Osteocyte (in vitro differentiated cells): ENCODE results near the gene PPIG. TPM values are rescaled to one million over a fixed set of nuclear protein-coding genes. Genes with fewer than 3 reads are reported as not detected.

Experiments used
- DNase-seq: peaks from one replicate; pipeline ENCODE4 v3.0.0; 2021; ENCODE audit warnings: mixed read lengths; ENCODE audit not compliant: unreplicated experiment; ENCODE audit errors: extremely low spot score
- H3K27ac Mint-ChIP-seq: one replicate; pipeline ENCODE4 v1.8.0; 2021; ENCODE audit warnings: mild to moderate bottlenecking, mixed read lengths; ENCODE audit not compliant: unreplicated experiment
- H3K27me3 Mint-ChIP-seq: one replicate; pipeline ENCODE4 v1.8.0; 2021; ENCODE audit warnings: mixed read lengths; ENCODE audit not compliant: unreplicated experiment
- H3K36me3 Mint-ChIP-seq: one replicate; pipeline ENCODE4 v1.8.0; 2021; ENCODE audit warnings: mixed read lengths; ENCODE audit not compliant: unreplicated experiment
- H3K4me1 Mint-ChIP-seq: one replicate; pipeline ENCODE4 v1.8.0; 2021; ENCODE audit warnings: mixed read lengths; ENCODE audit not compliant: unreplicated experiment
- H3K4me3 Mint-ChIP-seq: one replicate; pipeline ENCODE4 v1.8.0; 2021; ENCODE audit warnings: mild to moderate bottlenecking, moderate library complexity, mixed read lengths; ENCODE audit not compliant: unreplicated experiment
- H3K9me3 Mint-ChIP-seq: one replicate; pipeline ENCODE4 v1.8.0; 2021; ENCODE audit warnings: mixed read lengths; ENCODE audit not compliant: unreplicated experiment
- total RNA-seq: library from RNA; stranded (reverse); gene quantifications from 2 replicates; pipeline ENCODE4 v1.2.1, GENCODE V29; 2021
- TF ChIP-seq, protein P1 (sequence below): fragments of 200-600 bp; sonication (generic); IDR thresholded peaks from 2 replicates; pipeline ENCODE4 v1.5.0; 2021; ENCODE audit warnings: antibody characterized with exemption, mild to moderate bottlenecking, moderate library complexity

The PPIG gene
- total RNA-seq, 1 donor from 2014 or later: 45.9 TPM

- no peaks in the 10 kb centered on the region for H3K4me1 Mint-ChIP-seq
- H3K4me3 Mint-ChIP-seq: no peak overlapping the region
- H3K27me3 Mint-ChIP-seq: peaks cover 39% of the 10 kb centered on the region
- no peak for DNase-seq
- H3K36me3 Mint-ChIP-seq: no peaks in the 10 kb centered on the region
- TF ChIP-seq, protein P1, sequence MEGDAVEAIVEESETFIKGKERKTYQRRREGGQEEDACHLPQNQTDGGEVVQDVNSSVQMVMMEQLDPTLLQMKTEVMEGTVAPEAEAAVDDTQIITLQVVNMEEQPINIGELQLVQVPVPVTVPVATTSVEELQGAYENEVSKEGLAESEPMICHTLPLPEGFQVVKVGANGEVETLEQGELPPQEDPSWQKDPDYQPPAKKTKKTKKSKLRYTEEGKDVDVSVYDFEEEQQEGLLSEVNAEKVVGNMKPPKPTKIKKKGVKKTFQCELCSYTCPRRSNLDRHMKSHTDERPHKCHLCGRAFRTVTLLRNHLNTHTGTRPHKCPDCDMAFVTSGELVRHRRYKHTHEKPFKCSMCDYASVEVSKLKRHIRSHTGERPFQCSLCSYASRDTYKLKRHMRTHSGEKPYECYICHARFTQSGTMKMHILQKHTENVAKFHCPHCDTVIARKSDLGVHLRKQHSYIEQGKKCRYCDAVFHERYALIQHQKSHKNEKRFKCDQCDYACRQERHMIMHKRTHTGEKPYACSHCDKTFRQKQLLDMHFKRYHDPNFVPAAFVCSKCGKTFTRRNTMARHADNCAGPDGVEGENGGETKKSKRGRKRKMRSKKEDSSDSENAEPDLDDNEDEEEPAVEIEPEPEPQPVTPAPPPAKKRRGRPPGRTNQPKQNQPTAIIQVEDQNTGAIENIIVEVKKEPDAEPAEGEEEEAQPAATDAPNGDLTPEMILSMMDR: no peak
- no peak overlapping the region for H3K27ac Mint-ChIP-seq
- H3K9me3 Mint-ChIP-seq: no peaks in the 10 kb centered on the region
These were observed 69.5 kb downstream of the PPIG start for GRCh38 chr2:169653636-169654035.

DNA sequence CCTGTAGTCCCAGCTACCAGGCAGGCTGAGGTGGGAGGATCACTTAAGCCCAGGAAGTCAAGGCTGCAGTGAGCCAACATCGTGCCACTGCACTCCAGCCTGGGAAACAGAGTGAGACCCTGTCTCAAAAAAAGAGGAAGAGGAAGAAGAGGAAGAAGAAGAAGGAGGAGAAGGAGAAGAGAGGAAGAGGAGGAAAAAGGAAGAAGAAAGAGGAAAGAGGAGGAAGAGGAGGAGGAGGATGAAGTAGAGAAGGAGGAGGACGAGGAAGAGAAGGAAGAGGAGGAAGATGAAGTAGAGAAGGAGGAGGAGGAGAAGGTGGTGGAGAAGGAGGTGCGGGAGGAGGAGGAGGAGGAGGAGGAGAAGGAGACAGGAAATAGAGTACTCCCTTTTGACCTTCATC lies 72.0 kb downstream of the PPIG start:
- DNase-seq: no peak
- Mint-ChIP-seq H3K9me3 (no peaks in the 10 kb centered on the region), H3K27ac (no peak overlapping the region), H3K27me3 (peaks cover 41% of the 10 kb centered on the region), H3K4me3 (no peak overlapping the region), H3K36me3 (no peaks in the 10 kb centered on the region), H3K4me1 (no peaks in the 10 kb centered on the region)
- TF ChIP-seq, protein P1: no peak

DNA sequence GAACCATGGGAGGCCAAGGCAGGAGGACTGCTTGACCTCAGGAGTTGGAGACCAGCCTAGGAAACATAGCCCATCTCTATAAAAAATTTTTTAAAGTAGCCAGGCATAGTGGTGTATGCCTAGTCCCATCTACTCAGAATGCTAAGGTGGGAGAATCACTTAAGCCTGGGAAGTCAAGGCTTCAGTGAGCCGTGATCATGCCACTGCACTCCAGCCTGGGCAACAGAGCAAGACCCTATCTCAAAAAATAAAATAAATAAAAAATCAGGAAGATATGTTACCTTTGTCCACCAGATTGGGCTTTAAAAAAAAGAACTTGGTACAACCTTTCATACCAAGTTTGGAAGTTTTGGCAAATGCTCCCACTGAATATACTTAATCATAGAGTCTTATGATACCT lies 74.7 kb downstream of the PPIG start:
- Mint-ChIP-seq H3K4me3 (no peak overlapping the region), H3K4me1 (no peaks in the 10 kb centered on the region), H3K27ac (no peak overlapping the region), H3K27me3 (peaks cover 32% of the 10 kb centered on the region), H3K9me3 (no peaks in the 10 kb centered on the region), H3K36me3 (no peaks in the 10 kb centered on the region)
- DNase-seq: no peak
- TF ChIP-seq, protein P1: no peak

- no peaks in the 10 kb centered on the region for H3K36me3 Mint-ChIP-seq
- H3K9me3 Mint-ChIP-seq: no peaks in the 10 kb centered on the region
- TF ChIP-seq, protein P1: no peak
- H3K27me3 Mint-ChIP-seq: peaks cover 27% of the 10 kb centered on the region
- no peaks in the 10 kb centered on the region for H3K4me1 Mint-ChIP-seq
- DNase-seq: no peak
- H3K4me3 Mint-ChIP-seq: no peak overlapping the region
- H3K27ac Mint-ChIP-seq: no peak overlapping the region
These were observed 75.2 kb downstream of the PPIG start for GRCh38 chr2:169659320-169659719.

GRCh38 chr2:169661265-169661664 lies 77.1 kb downstream of the PPIG start:
- Mint-ChIP-seq H3K4me1 (no peaks in the 10 kb centered on the region), H3K27ac (no peak overlapping the region), H3K4me3 (no peak overlapping the region), H3K27me3 (peaks cover 13% of the 10 kb centered on the region), H3K36me3 (no peaks in the 10 kb centered on the region), H3K9me3 (no peaks in the 10 kb centered on the region)
- TF ChIP-seq, protein P1: no peak
- DNase-seq: no peak
